Amniotic stem cell (primary cell): ENCODE measurements around the gene PAK1IP1.
"Not testable (repeated sequence)": the region's sequence is repeated elsewhere in the genome, so short reads cannot be mapped to it uniquely, and the experiment has no call there.

Experiments used
- DNase-seq: peaks from one replicate; lab custom pipeline; 2025; lab: John Stamatoyannopoulos, UW

The PAK1IP1 gene, protein sequence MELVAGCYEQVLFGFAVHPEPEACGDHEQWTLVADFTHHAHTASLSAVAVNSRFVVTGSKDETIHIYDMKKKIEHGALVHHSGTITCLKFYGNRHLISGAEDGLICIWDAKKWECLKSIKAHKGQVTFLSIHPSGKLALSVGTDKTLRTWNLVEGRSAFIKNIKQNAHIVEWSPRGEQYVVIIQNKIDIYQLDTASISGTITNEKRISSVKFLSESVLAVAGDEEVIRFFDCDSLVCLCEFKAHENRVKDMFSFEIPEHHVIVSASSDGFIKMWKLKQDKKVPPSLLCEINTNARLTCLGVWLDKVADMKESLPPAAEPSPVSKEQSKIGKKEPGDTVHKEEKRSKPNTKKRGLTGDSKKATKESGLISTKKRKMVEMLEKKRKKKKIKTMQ

DNA sequence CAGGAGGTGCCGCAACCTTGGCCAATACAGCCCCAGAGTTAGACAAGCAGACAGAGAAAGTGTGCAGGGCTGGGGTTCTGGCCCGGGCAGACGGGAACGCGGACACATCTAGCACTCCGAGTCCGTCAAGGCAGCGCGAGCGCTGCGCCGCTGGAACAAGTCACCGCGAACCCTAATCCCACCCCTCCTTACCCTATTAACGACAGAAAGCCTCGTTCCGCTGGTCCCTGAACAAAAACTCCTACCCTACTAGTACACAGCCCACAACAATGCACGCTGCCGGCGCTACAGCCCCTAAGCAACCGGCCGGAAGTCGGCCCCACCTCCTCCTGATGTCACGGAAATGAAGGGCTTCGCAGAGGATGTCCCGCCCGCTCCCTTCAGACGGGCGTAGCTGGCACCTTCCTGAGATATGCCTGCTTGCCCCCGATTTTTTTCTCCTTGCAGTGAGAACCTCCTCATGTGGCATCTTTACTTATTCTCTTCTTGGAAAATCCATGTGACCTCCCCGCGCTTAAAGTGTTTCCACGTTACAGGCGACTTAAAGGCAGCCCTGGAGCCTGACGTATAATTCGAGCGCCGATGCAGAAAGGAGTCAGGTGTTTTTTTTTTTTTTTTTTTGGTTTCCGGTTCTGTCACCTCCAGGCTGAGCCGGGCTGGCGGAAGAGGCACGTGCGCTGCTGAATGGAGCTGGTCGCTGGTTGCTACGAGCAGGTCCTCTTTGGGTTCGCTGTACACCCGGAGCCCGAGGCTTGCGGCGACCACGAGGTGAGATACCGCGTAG lies at the start of gene PAK1IP1, which contains the start of gene C6orf52:
PAK1IP1 (plus strand) TSS at position 671 of the 784 bp plus-strand sequence; CDS start at position 685, 14 bp downstream.
C6orf52 (minus strand) TSS at position 315 of the 784 bp plus-strand sequence. CDS start 7,066 bp downstream, outside the sequence.
- DNase-seq = peak; percentile 91

DNA sequence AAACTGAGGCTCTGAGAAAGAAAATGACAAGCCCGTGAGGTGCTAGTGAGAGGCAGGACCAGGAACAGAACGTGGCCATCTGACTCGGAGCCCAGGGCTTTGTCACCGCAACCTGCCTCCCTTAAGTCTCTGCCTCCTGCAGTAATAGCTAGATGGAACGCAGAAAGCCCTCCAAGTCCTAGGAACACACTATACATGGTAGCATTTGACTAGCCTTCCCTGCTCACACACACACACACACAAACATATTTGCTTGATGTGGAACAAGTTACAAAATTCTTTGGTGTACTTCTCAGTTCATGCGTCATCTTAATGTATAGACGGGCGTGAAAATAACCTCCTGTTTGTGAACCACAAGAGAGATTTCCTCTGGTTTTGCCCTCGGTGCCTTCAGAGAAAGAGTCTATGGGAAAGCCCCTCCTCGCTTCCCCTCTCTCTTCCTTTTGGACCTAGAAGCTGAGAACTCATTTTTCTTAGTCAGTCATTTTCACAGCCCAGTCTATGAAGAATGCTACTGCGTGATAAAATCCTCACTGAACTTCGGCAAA lies 39.2 kb upstream of the PAK1IP1 start:
- no peak for DNase-seq

DNA sequence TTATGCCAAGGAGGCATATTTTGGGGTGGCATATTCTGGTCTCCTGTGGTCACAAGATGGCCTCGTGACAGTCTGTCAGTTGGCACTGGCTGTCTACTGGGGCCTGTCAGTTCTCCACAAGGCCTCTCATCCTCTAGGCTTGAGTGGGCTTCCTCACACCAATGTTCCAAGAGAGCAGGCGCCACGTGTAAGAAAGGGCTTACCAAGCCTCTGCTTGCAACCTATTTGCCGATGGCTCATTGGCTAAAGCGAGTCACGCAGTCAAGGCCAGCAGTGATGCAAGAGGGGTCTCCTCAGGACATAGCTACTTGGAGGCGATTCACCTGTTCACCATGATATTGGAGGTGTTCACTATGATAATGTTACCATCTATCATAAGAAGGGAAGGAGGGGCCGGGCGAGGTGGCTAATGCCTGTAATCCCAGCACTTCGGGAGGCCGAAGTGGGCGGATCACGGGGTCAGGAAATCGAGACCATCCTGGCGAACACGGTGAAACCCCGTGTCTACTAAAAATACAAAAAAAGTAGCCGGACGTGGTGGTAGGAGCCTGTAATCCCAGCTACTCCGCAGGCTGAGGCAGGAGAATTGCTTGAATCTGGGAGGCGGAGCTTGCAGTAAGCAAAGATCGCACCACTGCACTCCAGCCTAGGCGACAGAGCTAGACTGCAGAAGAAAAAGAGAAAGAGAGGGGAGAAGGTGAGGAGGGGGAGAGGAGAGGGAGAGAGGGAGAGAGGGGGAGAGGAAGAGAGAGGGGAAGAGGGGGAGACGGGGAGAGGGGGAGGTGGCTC lies 35.7 kb upstream of the PAK1IP1 start:
- no peak for DNase-seq

DNA sequence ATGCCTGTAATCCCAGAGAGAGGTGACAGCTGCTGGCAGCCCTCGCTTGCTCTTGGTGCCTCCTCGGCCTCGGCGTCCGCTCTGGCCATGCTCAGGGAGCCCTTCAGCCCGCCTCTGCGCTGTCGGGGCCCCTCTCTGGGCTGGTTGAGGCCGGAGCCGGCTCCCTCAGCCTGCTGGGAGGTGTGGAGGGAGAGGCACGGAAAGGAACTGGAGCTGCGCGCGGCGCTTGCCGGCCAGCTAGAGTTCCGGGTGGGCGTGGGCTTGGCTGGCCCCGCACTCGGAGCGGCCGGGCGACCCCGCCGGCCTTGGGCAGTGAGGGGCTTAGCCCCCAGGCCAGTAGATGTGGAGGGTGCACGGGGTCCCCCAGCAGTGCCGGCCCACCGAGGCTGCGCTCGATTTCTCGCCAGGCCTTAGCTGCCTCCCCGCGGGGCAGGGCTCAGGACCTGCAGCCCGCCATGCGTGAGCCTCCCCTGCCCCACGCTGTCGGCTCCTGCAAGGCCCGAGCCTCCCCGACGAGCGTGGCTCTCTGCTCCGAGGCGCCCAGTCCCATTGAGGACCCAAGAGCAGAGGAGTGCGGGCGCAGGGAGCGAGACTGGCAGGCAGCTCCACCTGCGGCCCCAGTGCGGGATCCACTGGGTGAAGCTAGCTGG lies 34.9 kb upstream of the PAK1IP1 start:
- DNase-seq = no peak

DNA sequence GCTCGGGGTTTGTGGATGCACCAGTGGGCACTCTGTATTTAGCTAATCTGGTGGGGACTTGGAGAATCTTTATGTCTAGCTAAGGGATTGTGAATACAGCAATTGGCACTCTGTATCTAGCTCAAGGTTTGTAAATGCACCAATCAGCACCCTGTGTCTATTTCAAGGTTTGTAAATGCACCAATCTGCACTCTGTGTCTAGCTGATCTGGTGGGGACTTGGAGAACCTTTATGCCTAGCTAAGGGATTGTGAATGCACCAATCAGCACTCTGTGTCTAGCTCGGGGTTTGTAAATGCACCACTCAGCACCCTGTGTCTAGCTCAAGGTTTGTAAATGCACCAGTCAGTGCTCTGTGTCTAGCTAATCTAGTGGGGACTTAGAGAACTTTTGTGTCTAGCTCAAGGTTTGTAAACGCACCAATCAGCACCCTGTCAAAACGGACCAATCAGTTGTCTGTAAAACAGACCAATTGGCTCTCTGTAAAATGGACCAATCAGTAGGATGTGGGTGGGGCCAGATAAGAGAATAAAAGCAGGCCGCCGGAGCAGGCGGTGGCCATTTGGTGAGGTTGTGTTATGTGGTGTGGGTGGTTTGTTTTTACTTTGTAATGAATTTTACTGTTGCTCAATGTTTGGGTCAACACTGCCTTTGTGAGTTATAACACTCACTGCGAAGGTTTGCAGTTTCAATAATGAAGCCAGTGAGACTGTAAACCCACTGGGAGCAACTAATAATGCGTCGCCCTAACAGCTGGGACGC lies 34.2 kb upstream of the PAK1IP1 start:
- not testable (repeated sequence) for DNase-seq

DNA sequence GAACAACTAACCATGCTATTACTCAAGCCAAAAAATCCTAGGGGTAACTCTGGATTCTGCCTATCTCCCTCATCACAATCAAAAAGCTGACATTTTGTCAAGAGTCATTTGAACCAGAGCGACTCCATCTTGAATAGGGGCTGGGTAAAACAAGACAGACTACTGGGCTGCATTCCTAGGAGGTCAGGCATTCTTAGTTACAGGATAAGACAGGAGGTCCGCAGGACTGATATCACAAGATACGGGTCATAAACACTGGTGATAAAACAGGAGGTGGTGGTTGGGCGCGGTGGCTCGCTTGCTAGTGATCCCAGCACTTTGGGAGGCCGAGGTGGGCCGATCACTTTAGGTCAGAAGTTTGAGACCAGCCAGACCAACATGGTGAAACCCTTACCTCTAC lies 32.6 kb upstream of the PAK1IP1 start:
- no peak for DNase-seq

DNA sequence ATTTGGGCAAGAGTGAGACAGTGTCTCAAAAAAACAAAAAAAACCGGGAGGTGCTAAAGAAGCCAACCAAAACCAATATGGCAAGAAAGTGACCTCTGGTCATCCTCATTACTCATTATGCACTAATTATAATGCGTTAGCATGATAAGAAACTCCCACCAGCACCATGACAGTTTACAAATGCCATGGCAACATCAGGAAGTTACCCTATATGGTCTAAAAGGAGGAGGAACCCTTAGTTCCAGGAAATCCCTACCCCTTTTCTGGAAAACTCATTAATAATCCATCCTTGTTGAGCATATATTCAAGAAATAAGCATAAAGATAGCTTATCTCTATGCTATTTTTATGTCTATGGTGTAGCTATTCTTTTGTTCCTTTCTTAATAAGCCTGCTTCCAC lies 32.0 kb upstream of the PAK1IP1 start:
- DNase-seq = no peak

DNA sequence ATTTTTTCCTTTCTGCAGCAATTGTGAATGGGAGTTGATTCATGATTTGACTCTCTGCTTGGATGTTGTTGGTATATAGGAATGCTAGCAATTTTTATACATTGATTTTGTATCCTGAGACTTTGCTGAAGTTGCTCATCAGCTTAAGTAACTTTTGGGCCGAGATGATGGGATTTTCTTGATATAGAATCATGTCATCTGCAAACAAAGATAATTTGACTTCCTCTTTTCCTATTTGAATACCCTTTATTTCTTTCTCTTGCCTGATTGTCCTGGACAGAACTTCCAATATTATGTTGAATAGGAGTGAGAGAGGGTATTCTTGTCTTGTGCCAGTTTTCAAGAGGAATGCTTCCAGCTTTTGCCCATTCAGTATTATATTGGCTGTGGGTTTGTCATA lies 29.2 kb upstream of the PAK1IP1 start:
- DNase-seq = not testable (repeated sequence)

DNA sequence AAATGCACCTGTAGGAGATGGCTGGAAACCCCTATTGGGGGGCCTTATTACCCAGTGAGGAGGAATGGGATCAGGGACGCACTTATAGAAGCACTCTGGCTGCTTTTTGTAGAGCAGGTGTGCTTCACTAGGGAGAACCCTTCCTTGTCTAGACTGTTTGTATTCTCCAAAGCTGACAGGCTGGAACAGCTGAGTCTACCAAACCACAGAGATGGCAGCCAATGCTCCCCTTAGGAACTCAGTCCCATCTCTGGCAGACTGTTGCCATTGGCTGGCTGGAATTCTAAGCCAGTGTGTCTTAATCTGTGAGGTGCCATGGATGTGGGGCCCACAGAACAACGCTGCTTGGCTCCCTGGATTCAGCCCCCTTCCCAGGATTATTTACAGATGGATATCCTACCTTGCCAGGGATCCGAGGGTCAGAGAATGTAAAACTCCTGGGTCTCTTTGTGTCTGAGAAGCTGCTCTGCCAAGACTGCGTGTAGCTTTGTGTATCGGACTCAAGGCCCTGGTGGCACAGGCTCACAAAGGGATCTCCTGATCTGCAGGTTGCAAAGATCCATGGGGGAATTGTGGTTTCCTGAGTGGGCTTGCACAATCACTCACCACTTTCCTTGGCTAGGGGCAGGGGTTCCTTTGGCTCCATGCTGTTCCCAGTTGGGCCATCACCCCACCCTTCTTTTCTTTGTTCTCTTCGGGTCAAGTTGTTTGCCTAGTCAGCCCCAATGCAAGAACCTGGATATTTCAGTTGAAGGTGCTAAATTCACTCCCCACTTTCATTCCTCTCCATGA lies 26.4 kb upstream of the PAK1IP1 start:
- DNase-seq = no peak

DNA sequence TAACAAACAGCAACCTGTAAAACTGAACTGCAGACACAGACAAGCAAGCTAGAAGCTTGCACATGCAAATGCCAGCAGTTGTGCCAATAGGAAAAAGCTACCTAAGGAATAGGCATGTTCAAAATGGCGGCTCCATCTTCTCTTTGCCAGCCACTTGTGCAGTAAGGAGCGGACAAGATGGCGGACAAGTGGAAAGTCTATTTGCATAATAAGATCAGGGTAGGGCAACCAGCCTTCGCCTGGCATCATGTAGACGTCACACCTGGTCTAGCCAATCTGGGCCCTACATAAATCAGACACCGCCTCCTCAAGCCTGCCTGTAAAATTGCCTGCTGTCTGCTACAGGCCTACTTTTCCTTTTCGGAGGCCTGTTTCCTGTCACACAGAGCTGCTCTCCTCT lies 18.4 kb upstream of the PAK1IP1 start:
- DNase-seq = no peak

DNA sequence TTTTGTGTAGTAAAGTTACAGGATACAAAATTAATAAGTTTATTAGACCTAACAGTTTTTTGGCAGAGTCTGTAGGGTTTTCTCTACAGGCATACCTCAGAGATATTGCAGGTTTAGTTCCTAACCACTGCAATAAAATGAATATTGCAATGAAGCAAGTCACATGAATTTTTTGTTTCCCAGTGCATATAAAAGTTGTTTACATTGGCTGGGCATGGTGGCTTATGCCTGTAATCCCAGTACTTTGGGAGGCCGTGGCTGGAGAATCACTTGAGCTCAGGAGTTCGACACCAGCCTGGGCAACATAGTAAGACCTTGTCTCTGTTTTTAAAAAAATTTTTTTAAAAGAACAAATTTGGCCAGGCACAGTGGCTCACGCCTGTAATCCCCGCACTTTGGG lies 16.3 kb upstream of the PAK1IP1 start:
- DNase-seq = no peak

DNA sequence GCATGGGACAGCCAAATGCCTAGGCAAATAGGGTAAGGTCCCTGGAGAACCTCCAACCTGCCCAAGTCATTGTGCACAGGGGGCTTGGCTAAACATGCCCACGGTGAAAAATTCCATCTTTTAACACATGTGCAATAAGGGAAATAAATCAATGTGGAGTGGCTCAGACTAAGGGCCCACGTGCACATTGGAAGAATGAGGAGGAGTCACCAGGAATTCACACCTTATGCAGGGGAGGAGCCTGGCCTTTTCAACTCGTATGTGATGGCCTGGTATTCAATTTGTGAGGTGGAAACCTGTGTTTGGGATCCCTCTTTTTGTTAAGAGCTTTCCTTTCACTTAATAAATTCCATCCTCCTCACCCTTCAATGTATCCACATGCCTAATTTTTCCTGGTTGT lies 13.0 kb upstream of the PAK1IP1 start:
- DNase-seq = no peak

DNA sequence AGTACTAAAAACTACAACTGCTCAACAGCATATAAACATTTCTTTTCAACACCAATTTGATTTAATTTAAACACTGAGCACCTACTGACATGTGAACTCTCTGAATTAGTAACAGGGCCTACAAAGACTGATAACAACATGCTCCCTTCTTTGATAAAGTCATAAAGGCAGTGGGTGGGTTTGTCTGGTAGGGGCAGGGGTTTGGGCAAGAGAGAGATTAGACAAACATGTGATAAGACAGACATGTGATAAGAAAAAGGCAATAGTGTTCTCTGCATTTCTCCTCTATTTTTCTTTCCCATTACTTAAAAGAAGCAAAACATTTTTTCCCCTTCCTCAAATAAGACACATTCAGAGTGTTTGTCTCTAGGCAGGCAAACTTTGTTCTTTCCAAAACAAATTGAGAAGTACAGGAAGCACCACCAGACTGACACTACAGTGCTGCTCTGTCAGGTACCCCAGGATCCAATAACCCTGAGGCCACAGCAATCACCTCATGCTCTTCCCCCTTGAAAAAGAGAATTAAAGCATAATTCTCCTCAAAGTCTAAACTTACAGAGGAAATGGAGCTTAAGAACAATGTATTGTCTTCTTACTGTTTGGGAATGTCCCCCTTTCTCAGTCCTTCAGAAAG lies 12.3 kb upstream of the PAK1IP1 start:
- DNase-seq = no peak

DNA sequence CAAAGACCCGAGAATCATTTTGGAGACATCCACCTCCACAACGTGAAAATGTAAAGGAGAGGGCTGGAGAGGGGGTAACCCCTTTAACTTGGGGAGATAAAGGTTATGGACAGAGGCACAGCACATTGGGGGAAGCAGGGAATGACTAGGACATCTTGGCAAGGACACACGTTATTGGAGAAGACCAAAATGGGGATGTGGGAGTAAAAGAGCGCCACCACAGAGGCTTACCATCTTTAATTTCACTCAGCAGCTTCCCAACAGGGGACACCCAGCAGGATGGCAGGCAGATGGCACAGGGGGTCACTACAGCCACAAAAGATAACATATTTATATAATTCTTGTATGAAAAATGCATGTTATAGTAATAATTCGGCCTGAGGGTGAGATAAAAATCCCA lies 10.2 kb upstream of the PAK1IP1 start:
- DNase-seq = no peak

DNA sequence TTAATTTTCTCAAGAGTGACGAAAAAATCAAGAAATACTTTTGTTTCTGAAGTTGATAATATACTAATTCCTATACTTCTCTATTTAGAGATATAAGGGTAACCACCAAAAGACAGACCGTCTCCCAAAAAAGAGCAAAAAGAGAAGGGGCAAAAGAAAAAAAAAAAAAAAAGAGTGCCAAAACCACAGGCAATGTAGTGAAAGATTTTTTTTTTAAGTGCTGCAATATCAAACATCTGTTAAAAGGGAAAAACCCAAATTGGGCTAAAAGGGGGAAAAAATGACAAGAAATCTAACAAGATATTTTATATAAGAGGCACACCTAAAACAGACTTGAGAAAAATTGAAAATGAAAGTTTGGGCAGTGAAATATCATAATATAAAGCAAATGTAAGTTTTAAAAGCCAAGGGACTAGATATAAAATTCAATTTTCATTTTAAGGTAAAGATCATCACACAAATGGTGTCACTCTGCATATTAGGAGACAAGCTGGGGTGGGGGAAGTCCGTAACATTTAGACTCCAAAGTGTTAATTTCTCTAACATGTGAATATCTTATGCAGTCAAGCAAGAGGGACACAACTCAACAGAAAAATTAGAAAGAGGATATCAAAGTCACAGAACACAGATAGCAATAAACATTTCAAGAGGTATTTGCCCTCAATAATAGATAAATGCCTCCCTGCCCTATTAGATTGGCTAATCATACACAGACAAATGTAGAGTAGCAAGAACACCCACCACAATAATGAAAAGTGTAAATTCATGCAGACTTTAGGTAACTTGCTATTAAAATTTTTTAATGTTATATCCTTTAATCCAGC lies 9.5 kb upstream of the PAK1IP1 start:
- DNase-seq = no peak

DNA sequence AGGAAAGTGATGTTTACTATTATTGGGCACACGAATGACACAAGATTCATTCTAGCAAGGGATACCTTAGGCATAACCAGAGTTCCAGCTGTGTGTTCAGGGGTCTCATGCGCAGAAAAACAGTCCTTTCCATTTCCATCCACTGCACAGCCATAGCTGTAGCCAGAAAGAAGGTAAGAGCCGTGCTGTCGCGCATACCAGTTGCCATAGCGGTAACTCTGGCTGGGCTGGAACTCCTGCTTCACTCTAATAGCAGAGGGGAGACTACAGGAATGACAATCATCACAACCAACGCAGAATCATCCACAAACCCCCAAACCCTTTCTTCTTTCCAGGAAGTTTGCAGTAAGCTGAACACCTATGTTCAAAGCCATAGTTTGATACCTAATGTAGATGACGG lies 7.9 kb upstream of the PAK1IP1 start:
- no peak for DNase-seq

DNA sequence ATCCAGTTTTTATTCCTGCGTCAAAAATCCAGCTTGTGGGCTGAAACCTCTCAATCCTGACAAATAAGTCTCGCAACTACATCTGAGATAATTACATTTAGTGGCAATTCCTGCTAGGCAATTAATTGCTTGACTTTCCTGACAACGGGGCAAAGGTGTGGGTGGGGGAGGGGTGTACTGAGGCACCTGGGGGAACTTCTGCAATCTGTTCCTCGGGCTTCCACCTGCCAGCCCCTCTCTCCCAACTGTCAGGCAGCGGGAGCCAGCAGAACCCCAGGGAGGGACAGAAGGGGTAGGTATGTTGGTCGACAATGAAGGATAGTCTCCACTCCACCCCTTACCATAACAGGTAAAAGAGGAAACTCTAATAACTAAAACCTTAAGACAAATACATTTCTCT lies 7.2 kb upstream of the PAK1IP1 start:
- no peak for DNase-seq

DNA sequence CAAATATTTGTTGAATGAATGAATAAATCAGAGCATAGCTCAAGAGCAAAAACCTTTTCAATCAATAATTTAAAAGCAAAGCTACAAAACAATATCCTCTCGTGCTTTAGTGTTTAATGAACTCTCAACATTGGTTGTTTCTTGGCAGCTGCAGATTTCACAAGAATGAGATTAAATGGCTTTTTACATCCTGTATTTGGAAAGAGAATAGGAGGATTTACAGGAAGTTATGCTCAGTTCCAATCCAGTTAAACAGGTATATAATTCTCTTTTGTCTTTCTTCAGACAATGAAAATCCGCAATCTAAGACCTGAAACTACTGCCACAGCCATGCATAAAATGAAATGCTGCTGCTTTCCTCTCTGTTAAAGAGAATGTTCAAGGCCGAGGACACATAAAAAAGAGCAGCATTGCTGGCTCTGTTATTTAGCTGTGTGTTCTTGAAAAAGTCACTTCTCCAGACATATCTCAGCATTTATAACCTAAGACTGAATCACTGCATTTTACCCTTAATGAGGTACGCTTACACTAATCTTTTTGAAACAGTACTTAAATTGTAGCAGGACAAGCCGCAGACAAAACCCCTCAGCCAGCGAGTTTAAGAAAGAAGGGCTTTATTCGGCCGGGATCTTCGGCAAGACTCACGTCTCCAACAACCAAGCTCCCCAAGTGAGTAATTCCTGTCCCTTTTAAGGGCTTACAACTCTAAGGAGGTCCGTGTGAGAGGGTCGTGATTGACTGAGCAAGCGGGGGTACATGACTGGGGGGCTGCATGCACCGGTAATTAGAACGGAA lies 3.9 kb upstream of the PAK1IP1 start:
- DNase-seq = no peak
